Nephron (organoid): ENCODE data around the gene NME8.

Experiments used
- H3K27ac Mint-ChIP-seq, 3 experiments: 2 replicates each; pipeline ENCODE4 v1.8.0; 2020; ENCODE audit warnings: mixed read lengths in 3 of 3, mild to moderate bottlenecking in 2 of 3, moderate library complexity in 1 of 3
- H3K27me3 Mint-ChIP-seq: 2 replicates; pipeline ENCODE4 v1.8.0; 2021; ENCODE audit warnings: low read depth, mild to moderate bottlenecking, moderate library complexity, mixed read lengths
- H3K36me3 Mint-ChIP-seq: 2 replicates; pipeline ENCODE4 v1.8.0; 2020; ENCODE audit warnings: low read depth, mixed read lengths
- H3K4me1 Mint-ChIP-seq: 2 replicates; pipeline ENCODE4 v1.8.0; 2020; ENCODE audit warnings: mixed read lengths
- H3K4me3 Mint-ChIP-seq, 3 experiments: 2 replicates each; pipeline ENCODE4 v1.8.0; 2020; ENCODE audit warnings: mild to moderate bottlenecking in 3 of 3, mixed read lengths in 3 of 3, moderate library complexity in 2 of 3
- H3K9me3 Mint-ChIP-seq: 2 replicates; pipeline ENCODE4 v1.8.0; 2020; ENCODE audit warnings: mixed read lengths
- CTCF ChIP-seq, 3 experiments: fragments of 200-600 bp; sonication (generic); IDR thresholded peaks; one replicate each; pipeline ENCODE4 v1.5.0; 2021; ENCODE audit warnings: antibody characterized with exemption in 3 of 3; ENCODE audit not compliant: unreplicated experiment in 3 of 3

NME8 gene

GRCh38 chr7:37882086-37882485 is 33.7 kb downstream of the NME8 start:
- Mint-ChIP-seq H3K36me3 (no peaks in the 10 kb centered on the region), H3K27ac (no peak overlapping the region), H3K27me3 (peaks cover 6% of the 10 kb centered on the region), H3K9me3 (no peaks in the 10 kb centered on the region), H3K4me1 (no peaks in the 10 kb centered on the region), H3K4me3 (no peak overlapping the region)
- TF ChIP-seq CTCF (IDR thresholded peaks at IDR 0.05; ENCODE audit: unreplicated experiment in 3 of 3), result no peak

- H3K36me3 Mint-ChIP-seq, result no peaks in the 10 kb centered on the region
- no peak overlapping the region for H3K4me3 Mint-ChIP-seq
- H3K4me1 Mint-ChIP-seq, result no peaks in the 10 kb centered on the region
- no peak overlapping the region for H3K27ac Mint-ChIP-seq
- H3K27me3 Mint-ChIP-seq, result no peaks in the 10 kb centered on the region
- no peak for TF ChIP-seq CTCF (IDR thresholded peaks at IDR 0.05; ENCODE audit: unreplicated experiment in 3 of 3)
- peaks cover 3% of the 10 kb centered on the region for H3K9me3 Mint-ChIP-seq
Measured at GRCh38 chr7:37893359-37893758, 45.0 kb downstream of the NME8 start.

GRCh38 chr7:37894671-37895070 is 46.3 kb downstream of the NME8 start:
- Mint-ChIP-seq H3K9me3 (peaks cover 3% of the 10 kb centered on the region), H3K4me3 (no peak overlapping the region), H3K4me1 (peaks cover under 1% of the 10 kb centered on the region), H3K27me3 (no peaks in the 10 kb centered on the region), H3K27ac (no peak overlapping the region), H3K36me3 (no peaks in the 10 kb centered on the region)
- no peak for TF ChIP-seq CTCF (IDR thresholded peaks at IDR 0.05; ENCODE audit: unreplicated experiment in 3 of 3)

GRCh38 chr7:37899712-37900247 is 51.4 kb downstream of the NME8 start:
- no peaks in the 10 kb centered on the region for H3K27me3 Mint-ChIP-seq
- no peak for TF ChIP-seq CTCF (IDR thresholded peaks at IDR 0.05; ENCODE audit: unreplicated experiment in 3 of 3)
- H3K9me3 Mint-ChIP-seq, result no peaks in the 10 kb centered on the region
- no peak overlapping the region for H3K4me3 Mint-ChIP-seq
- H3K27ac Mint-ChIP-seq, result peak overlapping the region; percentile 79 to 97 (median 93)
- peaks cover 22% of the 10 kb centered on the region for H3K4me1 Mint-ChIP-seq
- H3K36me3 Mint-ChIP-seq, result no peaks in the 10 kb centered on the region

DNA sequence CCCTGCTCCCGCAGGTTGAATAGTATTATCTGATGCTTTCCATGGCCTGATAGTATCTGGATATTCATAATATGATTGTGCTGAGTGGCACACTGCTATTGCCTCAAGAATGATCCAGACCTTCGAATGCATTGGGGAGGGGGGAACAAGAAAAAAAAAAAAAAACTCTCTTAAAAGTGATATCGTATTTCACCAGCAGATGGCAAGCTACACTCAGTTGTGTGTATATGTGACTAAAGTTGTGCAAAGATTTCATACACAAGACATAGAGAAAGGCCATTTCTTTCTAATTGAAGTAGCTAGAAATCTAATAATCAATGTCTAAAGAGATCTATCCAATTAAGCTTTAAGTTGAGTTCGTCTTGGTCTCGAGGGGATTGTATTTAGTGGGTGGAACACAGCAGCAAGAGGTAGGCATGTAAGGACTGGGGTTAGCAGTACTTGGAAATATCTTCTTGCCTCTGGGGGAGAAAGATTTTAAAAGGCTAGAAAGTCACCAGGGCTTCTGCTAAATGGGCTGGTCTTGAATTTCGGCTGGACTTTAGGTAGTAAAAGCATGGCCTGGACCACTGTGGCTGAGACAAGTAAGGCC is 52.9 kb downstream of the NME8 start:
- Mint-ChIP-seq H3K4me3 (peak overlapping the region in 2 of 3 experiments; percentile 7 to 12), H3K4me1 (peaks cover 22% of the 10 kb centered on the region), H3K36me3 (no peaks in the 10 kb centered on the region), H3K27me3 (no peaks in the 10 kb centered on the region), H3K9me3 (no peaks in the 10 kb centered on the region), H3K27ac (peak overlapping the region; percentile 75 to 79 (median 78))
- TF ChIP-seq CTCF (IDR thresholded peaks at IDR 0.05; ENCODE audit: unreplicated experiment in 3 of 3), result peak; percentile 58 to 76 (median 63)
